GM18508 (cell line): ENCODE measurements around the gene PLCB2.

Experiments
- ATAC-seq: cut with Tn5 transposase; IDR thresholded peaks from one replicate; pipeline ENCODE4 v1.9.1; 2021; ENCODE audit warnings: moderate number of reproducible peaks; ENCODE audit not compliant: insufficient read depth, unreplicated experiment

Gene PLCB2

GRCh38 chr15:40306371-40306770 lies 1.4 kb downstream of the PLCB2 start:
- no peak for ATAC-seq

- ATAC-seq: no peak
These were observed 2.5 kb downstream of the PLCB2 start for GRCh38 chr15:40305281-40305680.

GRCh38 chr15:40303576-40303975 lies 4.2 kb downstream of the PLCB2 start:
- no peak for ATAC-seq

GRCh38 chr15:40302981-40303380 lies 4.8 kb downstream of the PLCB2 start:
- ATAC-seq: no peak

GRCh38 chr15:40302288-40302886 lies 5.3 kb downstream of the PLCB2 start:
- ATAC-seq: no peak

- no peak for ATAC-seq
These were observed 6.1 kb downstream of the PLCB2 start for GRCh38 chr15:40301467-40302179.

GRCh38 chr15:40300771-40301170 lies 7.0 kb downstream of the PLCB2 start:
- ATAC-seq: no peak

GRCh38 chr15:40300367-40300766 lies 7.4 kb downstream of the PLCB2 start:
- ATAC-seq: no peak

- ATAC-seq: no peak
These were observed 9.4 kb downstream of the PLCB2 start for GRCh38 chr15:40298216-40298935.

GRCh38 chr15:40297356-40297755 lies 10.4 kb downstream of the PLCB2 start:
- ATAC-seq: no peak

GRCh38 chr15:40296561-40297230 lies 11.0 kb downstream of the PLCB2 start:
- ATAC-seq: no peak

GRCh38 chr15:40295877-40296560 lies 11.7 kb downstream of the PLCB2 start:
- ATAC-seq: no peak

GRCh38 chr15:40295297-40295696 lies 12.4 kb downstream of the PLCB2 start:
- no peak for ATAC-seq

GRCh38 chr15:40293905-40294895 lies 13.5 kb downstream of the PLCB2 start:
- ATAC-seq: no peak

- ATAC-seq: no peak
These were observed 14.7 kb downstream of the PLCB2 start for GRCh38 chr15:40293006-40293405.

- no peak for ATAC-seq
These were observed 15.5 kb downstream of the PLCB2 start for GRCh38 chr15:40292246-40292645.

- ATAC-seq: no peak
These were observed 16.7 kb downstream of the PLCB2 start for GRCh38 chr15:40290918-40291574.

- ATAC-seq: no peak
These were observed 17.2 kb downstream of the PLCB2 start for GRCh38 chr15:40290545-40290917.
